Epithelial cell of esophagus (primary cell): ENCODE results near the gene TMEM135.

Experiments
- DNase-seq: peaks from one replicate; pipeline ENCODE4 v3.0.0; 2010; ENCODE audit warnings: low read depth
- H3K4me3 ChIP-seq: 2 replicates; pipeline ENCODE4 v1.5.1; 2011; ENCODE audit warnings: mild to moderate bottlenecking, low read length, control low read depth
- CTCF ChIP-seq: IDR thresholded peaks from 2 replicates; pipeline ENCODE4 v1.5.1; 2011; ENCODE audit warnings: low read depth, mild to moderate bottlenecking, low read length, control low read depth, inconsistent platforms; ENCODE audit not compliant: insufficient read depth; ENCODE audit errors: missing control alignments

TMEM135 gene

GRCh38 chr11:87232320-87232719, 194.6 kb downstream of the TMEM135 start:
- no peak for DNase-seq
- H3K4me3 ChIP-seq = no peak overlapping the region
- no peak for TF ChIP-seq CTCF

- TF ChIP-seq CTCF = no peak
- DNase-seq = no peak
- no peak overlapping the region for H3K4me3 ChIP-seq
Measured at GRCh38 chr11:87235366-87235765, 197.6 kb downstream of the TMEM135 start.

GRCh38 chr11:87236368-87236767, 198.6 kb downstream of the TMEM135 start:
- TF ChIP-seq CTCF = no peak
- DNase-seq = peak; percentile 24
- H3K4me3 ChIP-seq = no peak overlapping the region

GRCh38 chr11:87239001-87239400, 201.3 kb downstream of the TMEM135 start:
- no peak overlapping the region for H3K4me3 ChIP-seq
- no peak for TF ChIP-seq CTCF
- no peak for DNase-seq

GRCh38 chr11:87239531-87239930, 201.8 kb downstream of the TMEM135 start:
- H3K4me3 ChIP-seq = no peak overlapping the region
- no peak for DNase-seq
- TF ChIP-seq CTCF = no peak

- no peak overlapping the region for H3K4me3 ChIP-seq
- TF ChIP-seq CTCF = no peak
- peak; percentile 39 for DNase-seq
Measured at GRCh38 chr11:87251560-87251959, 213.8 kb downstream of the TMEM135 start.

- DNase-seq = peak; percentile 6
- no peak overlapping the region for H3K4me3 ChIP-seq
- no peak for TF ChIP-seq CTCF
Measured at GRCh38 chr11:87252869-87253268, 215.1 kb downstream of the TMEM135 start.
